Measurements from ENCODE around the gene DDX46.

DNA sequence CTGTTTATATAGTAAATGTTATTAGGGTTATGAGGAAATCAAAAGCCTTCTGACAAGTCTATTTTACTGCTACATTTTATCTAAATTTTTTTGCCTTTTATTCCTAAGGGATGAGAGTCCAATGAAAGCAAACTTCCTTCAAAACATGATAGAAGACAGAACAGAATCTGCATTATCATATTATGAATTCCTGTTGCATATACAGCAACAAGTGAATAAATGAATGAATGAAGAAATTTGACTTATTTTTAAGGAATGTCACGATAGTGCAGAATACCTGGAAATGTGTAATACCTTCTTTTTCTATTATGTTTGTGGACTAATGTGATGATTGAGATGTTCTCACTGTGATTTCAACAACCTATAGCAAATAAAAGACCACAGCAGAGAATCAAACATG, 33.7 kb upstream of the DDX46 start:
- TF ChIP-seq, protein P1, sequence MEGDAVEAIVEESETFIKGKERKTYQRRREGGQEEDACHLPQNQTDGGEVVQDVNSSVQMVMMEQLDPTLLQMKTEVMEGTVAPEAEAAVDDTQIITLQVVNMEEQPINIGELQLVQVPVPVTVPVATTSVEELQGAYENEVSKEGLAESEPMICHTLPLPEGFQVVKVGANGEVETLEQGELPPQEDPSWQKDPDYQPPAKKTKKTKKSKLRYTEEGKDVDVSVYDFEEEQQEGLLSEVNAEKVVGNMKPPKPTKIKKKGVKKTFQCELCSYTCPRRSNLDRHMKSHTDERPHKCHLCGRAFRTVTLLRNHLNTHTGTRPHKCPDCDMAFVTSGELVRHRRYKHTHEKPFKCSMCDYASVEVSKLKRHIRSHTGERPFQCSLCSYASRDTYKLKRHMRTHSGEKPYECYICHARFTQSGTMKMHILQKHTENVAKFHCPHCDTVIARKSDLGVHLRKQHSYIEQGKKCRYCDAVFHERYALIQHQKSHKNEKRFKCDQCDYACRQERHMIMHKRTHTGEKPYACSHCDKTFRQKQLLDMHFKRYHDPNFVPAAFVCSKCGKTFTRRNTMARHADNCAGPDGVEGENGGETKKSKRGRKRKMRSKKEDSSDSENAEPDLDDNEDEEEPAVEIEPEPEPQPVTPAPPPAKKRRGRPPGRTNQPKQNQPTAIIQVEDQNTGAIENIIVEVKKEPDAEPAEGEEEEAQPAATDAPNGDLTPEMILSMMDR (conservative IDR thresholded peaks at IDR 0.05 in 1 of 2, IDR thresholded peaks at IDR 0.05 in 1 of 2; ENCODE audit: low read depth in 1 of 2, low read length in 2 of 2), result no peak
- no peak for TF ChIP-seq EZH2 (IDR thresholded peaks at IDR 0.05; ENCODE audit: low read length, missing control alignments)
